ENCODE data around the gene ANKRD9.

Gene ANKRD9

DNA sequence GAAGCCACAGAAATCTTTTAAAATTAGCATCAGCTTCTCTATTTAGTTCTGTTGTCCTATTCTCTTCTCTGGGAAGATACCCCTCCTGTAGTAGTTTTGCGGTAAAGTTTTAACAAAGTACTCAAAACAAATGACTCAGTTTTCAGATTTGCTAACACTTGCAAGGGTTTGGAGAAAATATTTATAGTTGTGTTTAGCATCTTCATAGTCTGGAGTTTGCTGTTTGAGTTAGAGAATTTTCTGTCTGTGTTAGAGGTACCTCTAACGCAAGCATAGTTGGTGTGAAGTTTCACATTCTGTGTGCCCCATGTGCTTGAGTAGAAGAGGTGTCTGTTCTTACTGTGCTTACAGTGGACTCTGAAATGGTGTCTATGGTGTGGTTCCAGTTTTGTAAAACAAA is 36.0 kb downstream of the ANKRD9 start:
- no peak for DNase-seq (ENCODE audit: low read depth in 2 of 2)

DNA sequence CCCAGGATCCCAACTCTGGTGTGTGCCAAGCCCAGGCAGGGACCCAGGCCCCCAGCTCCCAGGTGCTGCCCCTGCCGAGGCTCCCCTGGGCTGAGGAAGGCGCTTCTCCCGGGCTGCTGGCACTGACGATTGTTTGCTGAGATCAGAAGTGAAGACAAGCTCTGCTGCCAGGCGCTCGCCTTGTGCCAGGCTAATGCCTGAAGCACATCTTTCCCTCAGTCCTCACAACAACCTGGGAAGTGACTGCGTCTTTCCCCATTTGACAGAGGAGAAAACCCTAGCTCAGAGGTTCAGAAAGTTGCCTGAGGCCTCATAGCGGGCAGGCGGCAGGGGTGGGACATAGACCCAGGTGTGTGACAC is 36.8 kb downstream of the ANKRD9 start:
- no peak for DNase-seq (ENCODE audit: low read depth in 2 of 2)

DNA sequence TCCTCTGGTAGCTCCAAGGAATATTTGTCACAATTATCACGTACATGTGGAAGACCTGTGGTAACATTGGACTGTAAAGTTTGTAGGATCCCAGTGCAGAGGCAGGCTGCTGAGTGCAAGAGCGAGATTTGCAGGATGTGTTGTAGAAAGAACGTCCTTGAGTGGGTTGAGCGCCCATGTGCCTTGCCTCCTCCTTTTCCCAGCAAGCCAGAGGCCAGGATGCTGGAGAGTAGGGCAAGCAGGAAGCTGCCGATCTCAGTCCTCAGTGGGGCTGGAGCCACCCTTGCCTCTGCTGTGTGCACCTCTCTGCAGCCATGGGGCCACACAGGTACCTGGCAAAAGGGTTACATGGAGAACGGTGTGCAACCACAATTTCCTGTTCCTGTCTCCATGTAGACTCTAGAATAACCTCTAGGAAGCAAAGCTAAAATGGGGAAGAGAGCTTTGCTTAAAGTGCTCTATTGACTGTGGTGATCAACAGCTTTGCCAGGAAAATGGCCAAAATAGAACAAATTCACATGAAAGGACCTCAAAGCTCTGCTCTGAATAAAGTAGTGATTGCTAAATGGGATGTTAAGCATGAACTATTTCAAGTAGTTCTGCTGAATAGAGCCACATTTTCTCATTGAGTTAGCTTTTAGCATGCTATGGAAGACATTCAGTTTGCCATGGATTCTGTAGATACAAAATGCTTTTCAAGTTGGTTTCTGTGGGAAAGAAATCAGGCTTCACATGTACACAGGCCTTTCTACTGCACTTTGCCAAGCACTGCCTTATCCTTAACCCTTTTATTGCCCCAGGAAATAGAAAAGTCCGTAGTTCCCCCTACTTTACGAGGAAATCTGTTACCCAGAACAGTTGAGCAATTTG is 37.4 kb downstream of the ANKRD9 start:
- DNase-seq (ENCODE audit: low read depth in 2 of 2) = no peak

DNA sequence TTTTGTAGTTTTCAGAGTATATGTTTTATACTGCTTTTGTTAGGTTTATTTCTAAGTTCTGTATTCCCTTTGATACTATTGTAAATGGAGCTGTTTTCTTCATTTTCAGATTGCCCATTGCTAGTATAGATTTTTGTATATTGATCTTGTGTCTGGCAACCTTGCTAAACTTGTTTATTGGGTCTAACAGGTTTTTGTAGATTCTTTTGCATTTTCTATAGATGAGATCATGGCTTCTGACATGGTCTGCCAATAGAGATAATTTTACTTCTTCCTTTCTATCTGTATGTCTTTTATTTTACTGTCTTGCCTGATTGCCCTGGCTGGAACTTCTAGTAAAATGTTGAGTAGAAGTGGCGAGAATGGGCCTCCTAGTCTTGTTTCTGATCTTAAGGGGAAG is 40.3 kb downstream of the ANKRD9 start:
- no peak for DNase-seq (ENCODE audit: low read depth in 2 of 2)

DNA sequence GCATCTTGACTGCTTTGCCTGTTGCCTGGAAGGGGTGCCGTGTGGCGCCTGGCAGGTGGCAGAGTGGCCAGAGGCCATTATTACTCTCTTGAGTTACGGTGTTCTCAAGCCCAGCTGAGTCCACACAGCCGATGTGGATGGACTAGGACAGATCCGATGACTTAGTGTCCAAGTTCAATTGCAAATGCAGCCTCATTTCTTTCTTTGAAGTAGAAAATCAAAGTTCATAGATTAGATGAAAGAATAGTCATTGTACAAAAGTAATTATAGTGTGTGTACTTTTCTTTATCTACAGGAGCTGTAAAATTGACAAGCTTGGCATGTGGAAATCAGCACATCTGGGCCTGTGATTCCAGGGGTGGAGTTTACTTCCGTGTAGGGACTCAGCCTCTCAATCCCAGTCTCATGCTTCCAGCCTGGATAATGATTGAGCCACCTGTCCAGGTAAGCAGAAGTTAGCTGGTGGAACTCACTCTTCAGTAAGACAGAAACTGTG is 44.7 kb downstream of the ANKRD9 start:
- DNase-seq (ENCODE audit: low read depth in 2 of 2) = no peak

DNA sequence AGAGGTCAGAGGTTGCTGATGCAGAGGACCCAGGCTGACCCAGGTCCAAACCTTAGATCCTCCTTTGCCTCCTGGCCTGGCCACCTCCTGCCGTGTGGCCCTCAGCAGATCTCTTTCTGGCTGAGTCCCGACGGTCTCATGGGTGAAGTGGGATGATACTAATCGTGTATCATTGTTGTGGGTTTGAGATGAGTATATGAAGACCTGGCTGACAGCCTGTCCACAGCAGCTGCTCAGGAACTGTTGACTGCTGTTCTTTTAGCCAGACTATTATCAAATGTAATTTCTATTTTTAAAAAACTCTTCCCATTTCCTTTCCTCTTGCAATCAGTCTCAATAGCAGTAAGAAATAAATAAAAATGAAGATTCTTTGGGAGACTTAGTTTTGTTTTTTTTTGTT is 45.6 kb downstream of the ANKRD9 start:
- no peak for DNase-seq (ENCODE audit: low read depth in 2 of 2)

DNA sequence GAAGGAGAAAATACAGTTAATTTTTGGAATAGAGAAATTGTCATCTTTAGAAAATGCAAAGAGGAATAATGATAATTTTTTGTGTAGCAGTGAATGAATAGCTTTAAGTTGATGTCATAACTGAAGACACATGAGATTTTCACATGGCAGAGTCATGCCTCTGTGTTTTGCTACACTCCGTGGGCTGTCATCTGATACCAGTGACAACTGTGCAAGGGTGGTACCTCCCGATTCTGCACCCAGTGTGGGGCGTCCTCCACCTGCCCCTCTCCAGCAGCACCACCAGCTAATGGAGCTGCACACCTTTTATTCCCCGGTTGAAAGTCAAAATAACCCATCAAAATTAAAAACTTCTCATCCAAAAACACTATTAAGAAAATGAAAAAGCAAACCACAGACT is 47.2 kb downstream of the ANKRD9 start:
- no peak for DNase-seq (ENCODE audit: low read depth in 2 of 2)

DNA sequence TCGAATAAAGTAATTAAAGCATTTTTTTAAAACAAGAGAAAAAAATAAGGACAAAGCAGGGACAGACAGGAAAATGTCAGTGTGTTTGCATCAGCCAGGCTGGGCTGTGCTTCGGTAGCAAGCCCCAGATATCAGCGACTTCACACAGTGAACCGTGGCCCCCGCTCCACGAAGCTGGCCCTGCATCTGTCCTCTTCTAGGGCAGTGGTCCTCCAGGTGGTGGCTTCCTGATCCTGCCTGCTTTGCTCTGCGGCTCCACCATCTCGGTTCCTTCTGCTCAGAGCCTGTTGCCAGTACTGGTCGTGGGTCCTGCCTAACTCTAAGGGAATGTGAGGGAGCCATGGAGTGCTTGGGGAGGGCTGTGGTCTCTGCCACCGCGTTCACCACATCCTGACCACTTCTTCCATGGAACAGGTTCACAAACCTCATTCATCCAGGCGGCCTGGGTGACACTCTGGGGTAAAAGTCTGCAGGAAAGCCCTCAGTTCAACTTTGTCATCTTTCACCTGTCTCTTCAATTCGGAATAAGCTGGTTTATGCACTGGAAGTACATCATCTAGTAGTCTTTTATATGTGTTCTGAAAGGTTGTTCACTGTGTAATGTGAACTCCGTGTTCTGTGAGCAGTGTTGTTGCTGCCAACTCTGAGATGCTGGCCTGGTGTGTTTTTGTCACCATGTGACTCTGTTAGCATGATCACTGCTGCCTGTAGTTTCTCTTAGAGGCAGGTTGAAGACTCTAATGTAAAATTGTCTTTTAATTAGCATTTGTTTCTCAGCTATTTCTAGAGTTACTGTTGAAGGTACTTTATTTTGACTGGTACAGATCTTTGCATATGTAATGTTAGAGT is 47.9 kb downstream of the ANKRD9 start:
- no peak for DNase-seq (ENCODE audit: low read depth in 2 of 2)

DNA sequence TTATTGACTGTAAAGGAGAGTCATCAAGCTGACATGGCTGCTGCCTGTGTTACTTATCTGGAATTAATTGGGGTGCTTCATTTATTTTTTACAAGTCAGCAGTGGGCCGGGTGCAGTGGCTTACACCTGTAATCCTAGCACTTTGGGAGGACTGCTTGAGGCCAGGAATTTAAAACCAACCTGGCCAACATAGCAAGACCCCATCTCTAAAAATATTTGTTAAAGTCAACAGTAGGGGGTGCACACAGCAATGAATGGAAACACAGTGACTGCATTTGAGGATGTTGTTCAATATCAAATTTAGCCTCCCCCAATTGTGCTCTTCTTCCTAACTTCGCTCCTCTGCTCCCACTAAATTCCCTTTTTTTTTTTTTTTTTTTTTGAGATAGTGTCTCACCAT is 52.1 kb downstream of the ANKRD9 start:
- DNase-seq (ENCODE audit: low read depth in 2 of 2) = no peak

DNA sequence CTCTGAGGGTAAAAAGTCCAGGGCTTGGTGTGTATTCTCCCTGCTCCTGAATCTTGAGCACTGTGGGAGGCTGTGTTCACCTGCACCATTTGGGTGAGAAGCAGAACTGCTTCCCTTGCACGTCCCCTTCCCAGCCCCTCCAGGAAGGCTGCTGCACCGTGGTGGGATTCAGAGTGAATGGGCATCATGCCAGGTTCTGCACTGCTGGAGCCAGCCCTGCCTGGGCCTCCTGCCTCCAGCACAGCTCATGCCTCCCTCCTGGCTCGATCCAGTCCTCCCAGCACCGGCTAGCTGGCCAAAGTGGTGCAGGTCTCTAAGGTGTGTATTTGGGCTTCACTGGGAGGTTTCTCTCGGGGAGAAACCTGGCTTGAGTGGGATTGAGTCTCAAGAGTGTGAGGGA is 54.9 kb downstream of the ANKRD9 start:
- no peak for DNase-seq (ENCODE audit: low read depth in 2 of 2)

DNA sequence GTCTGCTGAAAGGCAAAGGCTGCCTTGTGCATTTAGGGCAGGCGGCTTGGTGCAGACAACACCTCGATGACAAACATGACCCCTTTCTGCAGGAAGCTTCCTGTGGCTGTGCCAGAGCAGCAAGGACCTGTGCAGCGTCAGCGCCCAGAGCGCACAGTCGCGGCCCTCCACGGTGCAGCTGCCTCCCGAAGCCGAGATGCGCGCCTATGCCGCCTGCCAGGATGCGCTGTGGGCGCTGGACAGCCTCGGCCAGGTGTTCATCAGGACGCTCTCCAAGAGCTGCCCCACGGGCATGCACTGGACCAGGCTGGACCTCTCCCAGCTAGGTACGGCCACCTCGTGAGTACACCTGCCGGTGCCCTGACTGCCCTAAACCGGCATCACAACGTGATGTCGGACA is 57.3 kb downstream of the ANKRD9 start:
- DNase-seq (ENCODE audit: low read depth in 2 of 2) = no peak
